Stomach (tissue), 9 donors: Measurements from ENCODE around the gene MRPS14. TPM values are rescaled to one million over a fixed set of nuclear protein-coding genes. Genes with fewer than 3 reads are reported as not detected.

Experiments
- DNase-seq, 2 donors: peaks; one replicate each; pipeline versions ENCODE4 v3.0.0 to v3.0.0-alpha.2; 2013 to 2019
- H3K27ac ChIP-seq, 5 donors: fragments of 200-600 bp in 4 of 5; sonication (generic) in 4 of 5; one replicate each; pipeline ENCODE4 v1.5.1; 2013 to 2019; ENCODE audit warnings: mild to moderate bottlenecking in 1 of 5, moderate library complexity in 1 of 5
- H3K27me3 ChIP-seq, 3 donors: fragments of 200-600 bp; sonication (generic); one replicate each; pipeline ENCODE4 v1.5.1; 2017 to 2019; ENCODE audit warnings: mixed run types in 1 of 3
- H3K36me3 ChIP-seq, 4 donors: fragments of 200-600 bp; sonication (generic); 1 replicate in 3 of 4; 2 replicates in 1 of 4; pipeline ENCODE4 v1.5.1; 2016 to 2019
- H3K4me1 ChIP-seq, 4 donors: fragments of 200-600 bp; sonication (generic); one replicate each; pipeline ENCODE4 v1.5.1; 2016 to 2019
- H3K4me3 ChIP-seq, 4 donors: fragments of 200-600 bp; sonication (generic) in 3 of 4; one replicate each; pipeline ENCODE4 v1.5.1; 2016 to 2019; ENCODE audit warnings: mild to moderate bottlenecking in 1 of 4
- H3K9me3 ChIP-seq, 4 donors: fragments of 200-600 bp; sonication (generic); one replicate each; pipeline ENCODE4 v1.5.1; 2016 to 2019
- CTCF ChIP-seq, 7 experiments: fragments of 450-650 bp in 4 of 7; fragments of 200-600 bp in 3 of 7; sonication (generic) in 3 of 7; IDR thresholded peaks; one replicate each; pipeline ENCODE4 v1.5.1; 2016 to 2019; ENCODE audit warnings: antibody characterized with exemption in 7 of 7, control low read depth in 2 of 7, mild to moderate bottlenecking in 1 of 7
- EP300 ChIP-seq: sonication (generic); formaldehyde crosslinking; IDR thresholded peaks from one replicate; pipeline ENCODE4 v1.6.1; 2017; ENCODE audit warnings: antibody characterized with exemption
- POLR2A ChIP-seq, 4 donors: fragments of 450-650 bp; IDR thresholded peaks; one replicate each; pipeline ENCODE4 v1.6.1; 2016; ENCODE audit warnings: antibody characterized with exemption in 4 of 4, control low read depth in 2 of 4, mild to moderate bottlenecking in 1 of 4, moderate library complexity in 1 of 4
- POLR2AphosphoS5 ChIP-seq, 3 donors: sonication (generic); formaldehyde crosslinking; IDR thresholded peaks; one replicate each; pipeline ENCODE4 v1.6.1; 2016; ENCODE audit warnings: antibody characterized with exemption in 3 of 3
- WGBS, 5 donors: extraction: QIAGEN DNeasy Blood & Tissue Kit in 3 of 5; methylation state at CpG; one replicate each; pipeline versions ENCODE4 v1.1.5 to v1.1.7; 2013 to 2018; 5-methylcytosine and 5-hydroxymethylcytosine counted together
- intact Hi-C: fragments of 100-400 bp; cut with DNase I; formaldehyde crosslinking; loops from one replicate; pipeline ENCODE4 v1.15.1; 2023; ENCODE audit warnings: low total_unique reads
- polyA plus RNA-seq, 3 donors: library from polyadenylated mRNA; stranded (reverse); fragments of 200-250 nt; gene quantifications; one replicate each; pipeline ENCODE4 v1.2.3, GENCODE V29; 2013
- total RNA-seq, 5 donors: library from RNA; depleted of rRNA; stranded (reverse); fragments of >200 nt; gene quantifications; one replicate each; pipeline versions ENCODE4 v1.1.0 to v1.2.3, GENCODE V29; 2014 to 2016
- donor health status: healthy with polysubstance abuse.
- donor health status: Bipolar disorder and iron deficiency.
- donor health status: healthy.

Gene MRPS14
- total and polyA plus RNA-seq, 8 donors, result 7.0 to 45.9 (median 22.3) TPM

- Histone ChIP-seq H3K27me3 (no peaks in the 10 kb centered on the region), H3K27ac (peak overlapping the region; percentile 72 to 87 (median 78)), H3K36me3 (peaks cover 0 to 23% (median 2%) of the 10 kb centered on the region in 4 donors), H3K9me3 (no peaks in the 10 kb centered on the region), H3K4me1 (peaks cover 7 to 19% (median 11%) of the 10 kb centered on the region in 4 donors), H3K4me3 (peak overlapping the region in 1 of 4 donors; percentile 29)
- TF ChIP-seq POLR2A (IDR thresholded peaks at IDR 0.05) (no peak), POLR2AphosphoS5 (IDR thresholded peaks at IDR 0.05) (no peak), CTCF (IDR thresholded peaks at IDR 0.05) (no peak), EP300 (no peak)
- intact Hi-C loops, result loop anchor here (10.0 kb wide), 1 partner anchor 215 kb away; no protein-coding TSS in a partner anchor
- DNase-seq, result no peak
- WGBS, 5 donors, result 38 to 73% (median 57%) methylated on average over 5 of the region's 5 CpGs
Measured at GRCh38 chr1:174989536-174990220, 33.5 kb downstream of the MRPS14 start.

GRCh38 chr1:174988986-174989385 lies 34.2 kb downstream of the MRPS14 start:
- Histone ChIP-seq H3K36me3 (peaks cover 0 to 22% (median 5%) of the 10 kb centered on the region in 4 donors), H3K27ac (peak overlapping the region in 1 of 5 donors; percentile 84), H3K27me3 (no peaks in the 10 kb centered on the region), H3K4me1 (peaks cover 7 to 19% (median 11%) of the 10 kb centered on the region in 4 donors), H3K4me3 (no peak overlapping the region), H3K9me3 (no peaks in the 10 kb centered on the region)
- intact Hi-C loops, result loop anchor here (10.0 kb wide), 1 partner anchor 214 kb away; no protein-coding TSS in a partner anchor
- no peak for TF ChIP-seq POLR2A (IDR thresholded peaks at IDR 0.05)
- no peak for TF ChIP-seq POLR2AphosphoS5 (IDR thresholded peaks at IDR 0.05)
- no peak for TF ChIP-seq CTCF (IDR thresholded peaks at IDR 0.05)
- TF ChIP-seq EP300, result no peak
- 78 to 96% (median 91%) methylated on average over 3 of the region's 3 CpGs for WGBS, 5 donors
- no peak for DNase-seq

GRCh38 chr1:174988539-174988938 lies 34.7 kb downstream of the MRPS14 start:
- Histone ChIP-seq H3K27ac (no peak overlapping the region), H3K9me3 (no peaks in the 10 kb centered on the region), H3K27me3 (no peaks in the 10 kb centered on the region), H3K4me1 (peaks cover 7 to 19% (median 11%) of the 10 kb centered on the region in 4 donors), H3K4me3 (no peak overlapping the region), H3K36me3 (peaks cover 0 to 17% (median 5%) of the 10 kb centered on the region in 4 donors)
- intact Hi-C loops, result loop anchor here (10.0 kb wide), 1 partner anchor 214 kb away; no protein-coding TSS in a partner anchor
- DNase-seq, result no peak
- TF ChIP-seq POLR2AphosphoS5 (IDR thresholded peaks at IDR 0.05) (no peak), POLR2A (IDR thresholded peaks at IDR 0.05) (no peak), CTCF (IDR thresholded peaks at IDR 0.05) (no peak)

- WGBS, 5 donors, result 93 to 99% (median 97%) methylated on average over 4 of the region's 4 CpGs
Measured at GRCh38 chr1:174984952-174985351, 38.3 kb downstream of the MRPS14 start.

More at GRCh38 chr1:174984952-174985351, 38.3 kb downstream of the MRPS14 start:
- peaks cover 0 to 44% (median 25%) of the 10 kb centered on the region in 4 donors for H3K36me3 ChIP-seq
- no peaks in the 10 kb centered on the region for H3K9me3 ChIP-seq
- peaks cover 5 to 9% (median 7%) of the 10 kb centered on the region in 4 donors for H3K4me1 ChIP-seq
- TF ChIP-seq POLR2AphosphoS5 (IDR thresholded peaks at IDR 0.05) (no peak), EP300 (no peak), POLR2A (IDR thresholded peaks at IDR 0.05) (no peak), CTCF (IDR thresholded peaks at IDR 0.05) (no peak)
- no peak overlapping the region for H3K27ac ChIP-seq
- H3K4me3 ChIP-seq, result no peak overlapping the region
- intact Hi-C loops, result loop anchor here (10.0 kb wide), 1 partner anchor 210 kb away; no protein-coding TSS in a partner anchor
- no peak for DNase-seq
- H3K27me3 ChIP-seq, result no peaks in the 10 kb centered on the region
